ENCODE data around the gene ZBTB40.

DNA sequence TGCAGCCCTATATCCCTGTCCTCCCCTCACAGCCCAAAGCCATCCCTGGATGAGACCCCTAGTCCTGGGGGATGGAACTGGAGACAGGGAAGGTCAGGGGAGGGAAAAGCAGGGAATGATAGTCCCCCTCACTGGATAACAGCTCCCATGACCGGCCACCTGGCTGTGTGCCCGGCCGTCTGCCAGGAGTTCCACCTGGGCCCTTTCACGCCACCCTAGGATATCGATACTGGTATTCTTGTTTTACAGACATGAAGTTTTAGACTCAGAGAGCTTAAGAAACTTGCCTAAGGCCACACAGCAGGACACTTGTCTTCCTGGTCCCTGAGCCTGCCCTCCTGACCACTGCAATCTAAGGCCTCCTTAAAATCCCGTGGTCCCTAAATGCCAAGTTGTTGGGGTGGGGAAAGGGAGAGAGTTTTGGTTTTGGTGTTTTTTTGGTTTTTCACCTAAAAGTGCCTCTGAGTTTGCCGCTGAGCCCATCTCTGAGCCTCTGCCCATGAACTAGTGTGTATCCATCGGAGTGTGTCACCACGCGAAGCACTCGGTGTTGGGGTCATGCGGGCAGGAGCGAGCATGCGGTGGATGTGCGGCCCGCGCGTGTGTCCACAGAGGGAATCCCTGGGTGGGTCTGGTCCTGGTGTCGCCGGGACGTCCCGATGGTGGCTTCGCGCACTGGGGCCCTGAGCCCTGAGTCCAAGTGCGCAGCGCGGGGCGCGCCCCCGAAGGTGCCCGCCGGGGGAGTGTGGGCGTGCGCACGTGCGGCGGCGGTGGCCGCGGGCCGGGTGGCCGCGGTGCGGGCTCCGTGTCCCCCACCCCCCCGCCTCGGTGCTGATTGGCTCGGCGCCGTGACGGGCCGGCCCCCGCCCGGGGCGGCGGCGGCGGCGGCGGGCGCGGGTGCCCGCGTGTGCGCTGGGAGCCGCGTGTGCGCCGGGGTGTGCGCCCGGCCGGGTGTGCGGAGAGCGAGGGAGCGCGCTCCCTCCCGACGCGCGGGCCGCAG is 111.2 kb downstream of the ZBTB40 start, which contains the start of gene EPHA8:
- TF ChIP-seq, protein P1, sequence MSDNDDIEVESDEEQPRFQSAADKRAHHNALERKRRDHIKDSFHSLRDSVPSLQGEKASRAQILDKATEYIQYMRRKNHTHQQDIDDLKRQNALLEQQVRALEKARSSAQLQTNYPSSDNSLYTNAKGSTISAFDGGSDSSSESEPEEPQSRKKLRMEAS (IDR thresholded peaks at IDR 0.05; ENCODE audit: low read depth, low read length), result no peak
- TF ChIP-seq REST (IDR thresholded peaks at IDR 0.05; ENCODE audit: low read depth, low read length), result no peak

Measured in GM12878 (cell line).